ENCODE results near the gene MAT2B.
"Not testable (repeated sequence)": the region's sequence is repeated elsewhere in the genome, so short reads cannot be mapped to it uniquely, and the experiment has no call there.

MAT2B gene

GRCh38 chr5:163525096-163525495 lies 19.7 kb downstream of the MAT2B start:
- TF ChIP-seq, protein P1, sequence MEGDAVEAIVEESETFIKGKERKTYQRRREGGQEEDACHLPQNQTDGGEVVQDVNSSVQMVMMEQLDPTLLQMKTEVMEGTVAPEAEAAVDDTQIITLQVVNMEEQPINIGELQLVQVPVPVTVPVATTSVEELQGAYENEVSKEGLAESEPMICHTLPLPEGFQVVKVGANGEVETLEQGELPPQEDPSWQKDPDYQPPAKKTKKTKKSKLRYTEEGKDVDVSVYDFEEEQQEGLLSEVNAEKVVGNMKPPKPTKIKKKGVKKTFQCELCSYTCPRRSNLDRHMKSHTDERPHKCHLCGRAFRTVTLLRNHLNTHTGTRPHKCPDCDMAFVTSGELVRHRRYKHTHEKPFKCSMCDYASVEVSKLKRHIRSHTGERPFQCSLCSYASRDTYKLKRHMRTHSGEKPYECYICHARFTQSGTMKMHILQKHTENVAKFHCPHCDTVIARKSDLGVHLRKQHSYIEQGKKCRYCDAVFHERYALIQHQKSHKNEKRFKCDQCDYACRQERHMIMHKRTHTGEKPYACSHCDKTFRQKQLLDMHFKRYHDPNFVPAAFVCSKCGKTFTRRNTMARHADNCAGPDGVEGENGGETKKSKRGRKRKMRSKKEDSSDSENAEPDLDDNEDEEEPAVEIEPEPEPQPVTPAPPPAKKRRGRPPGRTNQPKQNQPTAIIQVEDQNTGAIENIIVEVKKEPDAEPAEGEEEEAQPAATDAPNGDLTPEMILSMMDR (conservative IDR thresholded peaks at IDR 0.05): no peak
- H3K27ac ChIP-seq: no peak overlapping the region

GRCh38 chr5:163529698-163530097 lies 24.3 kb downstream of the MAT2B start:
- no peak overlapping the region for H3K27ac ChIP-seq
- TF ChIP-seq, protein P1 (conservative IDR thresholded peaks at IDR 0.05): no peak

GRCh38 chr5:163531272-163531671 lies 25.9 kb downstream of the MAT2B start:
- H3K27ac ChIP-seq: no peak overlapping the region
- TF ChIP-seq, protein P1 (conservative IDR thresholded peaks at IDR 0.05): no peak

GRCh38 chr5:163532171-163533084 lies 27.0 kb downstream of the MAT2B start:
- TF ChIP-seq, protein P1 (conservative IDR thresholded peaks at IDR 0.05): no peak

DNA sequence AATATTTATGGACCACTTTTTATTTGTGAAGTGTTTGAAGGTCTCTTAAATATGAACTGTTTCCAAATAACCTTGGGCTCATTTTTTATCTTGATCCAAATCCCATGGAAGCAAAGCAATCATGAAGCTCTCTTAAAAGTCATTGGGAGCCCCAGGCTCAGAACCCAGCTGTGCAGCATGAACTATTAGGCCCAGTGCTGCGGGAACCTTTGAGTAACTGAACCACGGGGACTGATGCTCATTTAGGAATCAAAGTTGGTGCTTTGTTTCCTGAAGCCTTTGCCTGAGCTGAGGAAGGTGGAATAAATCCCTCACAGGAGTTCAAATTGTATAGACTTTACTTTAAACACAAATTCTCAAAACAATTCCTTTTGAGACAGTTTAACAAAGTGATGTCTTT lies 27.8 kb downstream of the MAT2B start:
- TF ChIP-seq, protein P1 (conservative IDR thresholded peaks at IDR 0.05): no peak
- H3K27ac ChIP-seq: no peak overlapping the region

More at GRCh38 chr5:163532171-163533084, 27.0 kb downstream of the MAT2B start:
- no peak overlapping the region for H3K27ac ChIP-seq

DNA sequence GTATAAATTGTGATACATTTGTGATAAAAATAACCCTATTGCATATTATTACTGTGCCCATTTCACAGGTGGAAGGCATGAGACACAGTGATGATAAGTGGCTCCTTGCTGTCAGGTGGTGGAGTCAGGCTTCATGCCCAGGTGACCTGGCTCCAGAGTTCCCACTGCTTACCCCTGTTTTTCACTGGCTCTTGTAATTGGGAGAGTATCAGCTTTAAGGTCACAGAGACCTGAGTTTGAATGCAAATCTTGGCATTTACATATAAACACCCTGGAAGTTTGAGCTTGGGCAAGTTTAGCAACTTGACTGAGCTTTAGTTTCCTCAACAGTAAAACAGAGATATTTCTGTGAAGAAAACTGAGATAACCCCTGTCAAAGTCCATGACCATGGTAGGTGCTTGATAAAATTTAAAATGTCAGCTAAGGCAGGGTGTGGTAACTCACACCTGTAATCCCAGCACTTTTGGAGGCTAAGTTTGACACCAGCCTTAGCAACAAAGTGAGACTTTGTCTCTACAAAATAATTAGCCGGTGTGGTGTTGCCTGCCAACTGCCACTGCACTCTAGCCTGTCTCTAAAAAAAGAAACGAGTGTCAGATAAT lies 29.2 kb downstream of the MAT2B start:
- H3K27ac ChIP-seq: no peak overlapping the region
- TF ChIP-seq, protein P1 (conservative IDR thresholded peaks at IDR 0.05): no peak

- TF ChIP-seq, protein P1 (conservative IDR thresholded peaks at IDR 0.05): no peak
- H3K27ac ChIP-seq: no peak overlapping the region
Observed at GRCh38 chr5:163535290-163535689, 29.9 kb downstream of the MAT2B start.

DNA sequence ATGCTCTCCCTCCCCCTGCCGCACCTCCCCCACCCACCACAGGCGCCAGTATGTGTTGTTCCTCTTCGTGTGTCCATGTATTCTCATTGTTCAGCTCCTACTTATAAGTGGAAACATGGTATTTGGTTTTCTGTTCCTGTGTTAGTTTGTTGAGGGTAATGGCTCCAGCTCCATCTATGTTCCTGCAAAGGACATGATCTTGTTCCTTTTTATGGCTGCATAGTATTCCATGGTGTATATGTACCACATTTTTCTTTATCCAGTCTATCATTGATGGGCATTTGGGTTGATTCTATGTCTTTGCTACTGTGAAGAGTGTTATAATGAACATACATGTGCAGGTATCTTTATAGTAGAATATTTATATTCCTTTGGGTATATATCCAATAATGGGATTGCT lies 31.0 kb downstream of the MAT2B start:
- not testable (repeated sequence) for H3K27ac ChIP-seq

Data from VCaP (cell line).